HG02938 (cell line): ENCODE results near the gene KCNIP1.
"Not testable (repeated sequence)": the region's sequence is repeated elsewhere in the genome, so short reads cannot be mapped to it uniquely, and the experiment has no call there.

Source experiments
- ATAC-seq: cut with Tn5 transposase; IDR thresholded peaks from one replicate; pipeline ENCODE4 v1.9.1; 2021; ENCODE audit warnings: mild to moderate bottlenecking, moderate library complexity; ENCODE audit not compliant: unreplicated experiment

Gene KCNIP1

DNA sequence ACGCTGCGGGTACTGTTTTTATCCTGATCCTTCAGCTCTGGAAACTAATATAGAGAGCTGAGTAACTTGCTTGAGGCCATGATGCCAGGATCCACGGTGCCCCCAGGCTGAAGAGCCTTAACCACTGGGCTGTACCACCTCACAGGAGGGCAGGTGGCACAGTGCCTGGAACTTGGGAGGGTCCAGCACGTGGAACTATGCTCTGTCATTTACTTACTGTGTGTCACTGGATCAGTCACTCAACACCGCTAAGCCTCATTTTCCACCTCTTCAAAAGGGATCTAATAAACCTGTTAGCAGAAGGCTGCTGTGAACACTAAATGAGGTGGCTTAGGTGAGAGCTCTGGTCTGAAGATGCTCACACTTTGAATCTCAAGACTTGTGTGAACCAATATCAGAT is 29.6 kb downstream of the KCNIP1 start:
- no peak for ATAC-seq

- no peak for ATAC-seq
Measured at GRCh38 chr5:170534177-170534576, 30.4 kb downstream of the KCNIP1 start.

GRCh38 chr5:170534941-170535340 is 31.1 kb downstream of the KCNIP1 start:
- ATAC-seq, result no peak

DNA sequence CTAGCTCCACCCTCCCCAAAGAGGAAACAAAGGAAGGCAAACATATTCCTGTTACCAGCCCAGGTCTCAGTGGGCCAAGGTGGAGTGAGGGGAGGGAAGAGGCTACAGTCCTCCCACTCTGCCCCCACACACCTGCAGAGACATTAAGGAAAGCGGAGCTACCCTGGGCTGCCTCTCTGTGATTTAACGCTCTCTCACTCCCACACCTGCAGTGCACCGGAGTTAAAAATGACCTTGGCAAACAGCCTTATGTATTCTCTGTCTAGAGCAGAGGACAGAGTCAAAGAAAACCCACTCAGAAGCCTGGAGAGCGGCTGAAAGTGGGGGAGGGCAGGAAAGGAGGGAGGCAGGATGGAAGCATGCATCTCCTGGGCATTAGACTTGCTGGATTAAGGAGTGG is 32.7 kb downstream of the KCNIP1 start:
- ATAC-seq, result no peak

GRCh38 chr5:170537451-170538095 is 33.8 kb downstream of the KCNIP1 start:
- no peak for ATAC-seq

DNA sequence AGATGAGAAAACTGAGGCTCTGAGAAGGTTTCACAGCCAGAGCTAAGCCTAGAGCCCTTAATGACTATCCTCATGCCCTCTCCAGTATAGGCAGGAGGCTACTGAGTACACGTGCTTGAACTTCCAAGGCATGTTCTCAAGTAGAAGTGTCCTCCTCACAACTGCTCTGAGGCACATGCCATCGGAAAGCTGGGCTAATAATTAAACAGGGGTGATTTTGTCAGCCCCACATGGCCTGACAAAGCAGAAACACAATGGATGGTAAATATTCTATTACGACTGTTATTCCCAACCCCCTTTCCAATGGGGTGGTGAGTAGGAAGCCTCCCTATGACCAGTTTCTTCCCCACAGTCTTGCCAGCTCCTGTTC is 34.3 kb downstream of the KCNIP1 start:
- ATAC-seq, result no peak

DNA sequence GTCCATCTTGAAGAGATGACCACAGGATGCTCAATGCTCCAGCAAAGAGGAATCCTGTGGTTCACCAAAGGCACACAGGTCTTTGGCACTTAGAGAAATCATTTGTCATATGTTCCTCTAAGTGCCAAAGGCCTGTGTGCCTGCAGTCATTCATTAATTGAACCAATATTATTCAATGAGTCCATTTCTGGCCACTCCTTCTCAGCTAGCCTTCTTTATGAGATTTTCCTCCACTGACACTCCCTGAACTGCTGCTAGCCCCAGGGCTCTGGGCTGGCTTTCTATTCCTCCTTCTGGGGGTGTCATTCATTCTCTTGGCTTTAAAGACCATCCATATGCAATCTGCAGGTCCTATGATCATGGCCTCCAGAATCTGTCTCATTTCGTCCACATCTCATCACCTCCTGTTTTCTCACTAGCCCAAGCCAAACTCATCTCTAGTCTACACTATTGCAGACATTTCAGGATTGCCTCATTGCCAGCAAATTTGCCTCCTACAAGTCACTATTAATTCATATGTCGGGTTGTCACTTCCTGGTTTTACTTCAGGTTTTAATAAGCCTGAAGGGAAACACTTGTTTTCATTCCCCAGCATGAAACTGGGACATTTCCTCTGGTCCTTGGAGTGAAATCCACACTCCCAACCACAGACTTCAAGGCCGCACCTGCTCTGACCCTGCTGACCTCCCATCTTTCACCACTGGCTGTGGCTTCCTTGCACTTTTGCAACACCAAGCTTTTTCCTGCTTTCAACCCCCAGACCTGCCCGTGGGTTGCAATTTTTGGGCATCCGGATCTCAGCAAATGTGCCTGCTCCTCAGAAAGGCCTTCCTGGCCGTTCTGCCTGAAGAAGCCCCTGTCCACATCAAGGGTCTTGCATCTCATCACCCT is 35.1 kb downstream of the KCNIP1 start:
- ATAC-seq, result no peak

DNA sequence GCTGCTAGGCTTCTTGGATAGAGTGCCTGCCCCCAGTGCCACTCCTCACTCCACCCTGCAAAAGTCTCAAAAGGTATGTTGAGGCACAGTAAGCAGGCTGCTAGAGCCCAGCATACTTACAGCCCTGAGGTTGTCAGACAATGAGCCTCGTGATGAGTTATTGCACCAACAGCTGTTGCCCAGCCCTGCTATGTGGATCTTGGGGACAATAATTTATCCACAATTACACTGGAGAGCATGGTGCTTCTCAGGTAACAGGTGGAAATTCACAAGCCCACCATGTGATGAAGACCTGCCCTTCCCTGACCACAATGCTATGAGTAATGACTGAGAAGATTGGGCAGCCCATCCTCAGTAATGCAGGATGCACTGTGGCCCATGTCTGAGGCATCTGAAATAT is 36.5 kb downstream of the KCNIP1 start:
- no peak for ATAC-seq

DNA sequence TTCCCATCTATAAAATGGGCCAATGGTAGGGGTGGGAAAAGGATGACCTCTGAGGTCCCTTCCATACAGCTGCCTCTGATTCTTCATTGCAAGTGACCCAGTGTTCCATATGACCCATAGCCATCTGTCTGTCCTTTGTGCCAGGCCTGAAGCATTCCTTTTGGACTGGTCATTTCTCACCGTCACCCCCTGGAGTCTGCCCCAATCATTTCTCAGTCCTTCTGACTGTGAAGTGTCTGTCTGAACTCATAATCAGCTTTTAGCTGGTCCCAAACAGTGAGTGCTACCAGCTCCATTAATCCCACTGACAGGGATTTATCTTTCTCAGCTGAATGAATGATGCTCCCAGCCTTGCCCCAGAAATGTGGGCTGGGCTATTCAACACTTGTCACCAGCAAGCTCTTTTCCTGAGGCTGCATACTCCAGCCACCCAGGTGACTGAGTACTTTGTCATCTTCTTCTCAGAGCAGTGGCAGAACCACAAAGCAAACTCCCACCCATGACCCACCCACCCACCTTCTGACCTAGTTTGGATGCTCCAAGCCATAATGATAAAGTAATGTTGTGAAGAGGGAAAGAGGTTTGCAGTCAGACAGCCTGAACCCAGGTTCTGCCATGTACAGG is 37.4 kb downstream of the KCNIP1 start:
- no peak for ATAC-seq

- no peak for ATAC-seq
Measured at GRCh38 chr5:170542691-170543293, 39.0 kb downstream of the KCNIP1 start.

GRCh38 chr5:170545313-170545712 is 41.5 kb downstream of the KCNIP1 start:
- ATAC-seq, result no peak

DNA sequence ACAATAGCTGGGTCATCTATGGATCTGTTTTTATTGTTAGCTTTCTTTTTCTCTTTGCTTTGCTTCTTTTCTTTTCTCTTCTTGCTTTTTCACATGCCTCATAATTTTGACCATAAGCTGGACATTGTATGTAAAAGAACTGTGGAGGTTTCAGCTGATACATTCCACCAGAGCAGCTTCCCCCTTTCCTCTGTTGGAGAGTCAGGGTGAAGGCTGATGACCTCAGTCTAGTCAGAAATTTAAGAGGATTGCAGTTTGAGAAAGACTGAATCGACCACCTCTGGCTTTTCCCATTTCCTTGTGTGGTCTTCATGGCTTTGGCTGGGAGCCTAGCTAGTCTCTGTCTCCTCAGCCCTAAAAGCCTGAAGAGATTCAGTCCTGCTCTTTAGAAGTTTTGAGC is 42.0 kb downstream of the KCNIP1 start:
- ATAC-seq, result no peak

- no peak for ATAC-seq
Measured at GRCh38 chr5:170546282-170546681, 42.5 kb downstream of the KCNIP1 start.

- ATAC-seq, result not testable (repeated sequence)
Measured at GRCh38 chr5:170550382-170550781, 46.6 kb downstream of the KCNIP1 start.

DNA sequence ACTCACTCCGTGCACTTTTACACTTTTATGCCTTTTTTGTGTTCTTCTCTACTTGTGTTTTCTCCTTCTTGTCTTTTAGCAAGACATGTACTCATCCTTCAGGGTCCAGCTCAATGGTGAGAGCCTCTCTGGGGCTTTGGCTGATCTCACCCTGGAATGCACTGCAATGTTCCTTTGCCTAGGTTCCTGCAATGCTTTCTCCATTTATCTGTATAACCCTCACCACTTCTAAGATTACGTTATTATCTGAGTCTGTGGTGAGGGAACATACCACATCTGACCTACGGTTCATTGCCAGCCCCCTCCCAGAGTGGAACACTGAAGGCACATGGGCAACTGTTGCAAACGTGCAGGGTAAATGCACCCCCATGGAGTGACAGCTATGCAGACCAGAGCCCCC is 47.3 kb downstream of the KCNIP1 start:
- ATAC-seq, result no peak

GRCh38 chr5:170551622-170552021 is 47.8 kb downstream of the KCNIP1 start:
- no peak for ATAC-seq

- no peak for ATAC-seq
Measured at GRCh38 chr5:170552621-170553115, 48.8 kb downstream of the KCNIP1 start.

DNA sequence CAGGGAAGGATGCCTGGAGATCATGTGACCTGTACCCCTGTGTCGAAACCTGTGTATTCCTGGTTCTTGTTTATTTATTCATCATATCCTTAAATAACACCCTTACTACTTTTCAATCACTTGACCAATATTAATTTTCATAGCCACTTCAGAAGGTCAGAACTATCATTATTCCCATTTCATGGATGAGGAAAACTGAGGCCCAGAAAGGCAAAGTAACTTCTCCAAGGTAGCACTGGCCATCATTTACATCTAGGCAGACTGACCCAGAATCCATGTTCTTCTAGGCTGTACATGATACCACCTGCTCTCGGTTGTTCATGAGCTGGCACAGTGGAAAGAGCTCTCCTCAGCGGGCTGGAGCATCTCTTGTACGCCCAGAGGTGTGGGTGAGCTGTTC is 49.4 kb downstream of the KCNIP1 start:
- no peak for ATAC-seq

- no peak for ATAC-seq
Measured at GRCh38 chr5:170554521-170555267, 50.9 kb downstream of the KCNIP1 start.

- no peak for ATAC-seq
Measured at GRCh38 chr5:170557314-170557713, 53.5 kb downstream of the KCNIP1 start.

GRCh38 chr5:170559296-170559695 is 55.5 kb downstream of the KCNIP1 start:
- ATAC-seq, result no peak
